HepG2 (cell line): ENCODE measurements around the gene REP15. TPM values are rescaled to one million over a fixed set of nuclear protein-coding genes. Genes with fewer than 3 reads are reported as not detected.

ENCODE experiments used
- FOXO1 ChIP-seq: sonication (generic); formaldehyde crosslinking; IDR thresholded peaks from 2 replicates; pipeline ENCODE4 v1.4.0; 2020; ENCODE audit warnings: missing genetic modification reagents
- HIVEP1 ChIP-seq: sonication (generic); formaldehyde crosslinking; IDR thresholded peaks from 2 replicates; pipeline ENCODE4 v1.4.0; 2020; ENCODE audit warnings: mild to moderate bottlenecking, missing genetic modification reagents
- IKZF4 ChIP-seq: sonication (generic); formaldehyde crosslinking; IDR thresholded peaks from 2 replicates; pipeline ENCODE4 v1.5.1; 2020; ENCODE audit warnings: borderline replicate concordance, mild to moderate bottlenecking, low read depth, missing genetic modification reagents; ENCODE audit errors: not compliant biosample characterization
- IRX3 ChIP-seq: sonication (generic); formaldehyde crosslinking; IDR thresholded peaks from 2 replicates; pipeline ENCODE4 v1.8.1; 2023; ENCODE audit warnings: mild to moderate bottlenecking, low read depth, missing genetic modification reagents, borderline replicate concordance
- KAT7 ChIP-seq: IDR thresholded peaks from 2 replicates; pipeline ENCODE4 v1.6.1; 2018; ENCODE audit warnings: borderline replicate concordance, missing compliant biosample characterization
- MTF2 ChIP-seq: sonication (generic); formaldehyde crosslinking; IDR thresholded peaks from 2 replicates; pipeline ENCODE4 v1.5.0; 2020; ENCODE audit warnings: missing genetic modification reagents, borderline replicate concordance
- PHB2 ChIP-seq: fragments of 450-650 bp; IDR thresholded peaks from 2 replicates; pipeline ENCODE4 v1.6.1; 2018; ENCODE audit not compliant: partially characterized antibody
- REL ChIP-seq: sonication (generic); formaldehyde crosslinking; conservative IDR thresholded peaks from 2 replicates; pipeline ENCODE4 v1.8.0; 2022; ENCODE audit warnings: mild to moderate bottlenecking, missing genetic modification reagents, moderate library complexity
- RFX5 ChIP-seq: IDR thresholded peaks from 2 replicates; pipeline ENCODE4 v1.6.1; 2011; ENCODE audit warnings: low read depth, low read length, improper control_type of control experiment
- SAFB2 ChIP-seq: sonication (generic); formaldehyde crosslinking; IDR thresholded peaks from 2 replicates; pipeline ENCODE4 v1.5.1; 2020; ENCODE audit warnings: missing genetic modification reagents, low read depth, mild to moderate bottlenecking, borderline replicate concordance
- SETDB1 ChIP-seq: sonication (generic); formaldehyde crosslinking; IDR thresholded peaks from 2 replicates; pipeline ENCODE4 v1.5.1; 2020; ENCODE audit warnings: missing genetic modification reagents, mild to moderate bottlenecking, borderline replicate concordance
- SKI ChIP-seq: fragments of 450-650 bp; IDR thresholded peaks from one replicate; pipeline ENCODE4 v1.6.1; 2018; ENCODE audit warnings: mild to moderate bottlenecking; ENCODE audit not compliant: partially characterized antibody
- SMC3 ChIP-seq: IDR thresholded peaks from 2 replicates; pipeline ENCODE4 v1.6.1; 2011; ENCODE audit warnings: low read length, improper control_type of control experiment
- XBP1 ChIP-seq: sonication (generic); formaldehyde crosslinking; IDR thresholded peaks from 2 replicates; pipeline ENCODE4 v1.5.0; 2020; ENCODE audit warnings: missing genetic modification reagents
- ZFY ChIP-seq: sonication (generic); formaldehyde crosslinking; IDR thresholded peaks from 2 replicates; pipeline ENCODE4 v1.4.0; 2020; ENCODE audit warnings: missing genetic modification reagents
- ZNF234 ChIP-seq: sonication (generic); formaldehyde crosslinking; conservative IDR thresholded peaks from 2 replicates; pipeline ENCODE4 v1.5.1; 2020; ENCODE audit warnings: mild to moderate bottlenecking, missing genetic modification reagents
- ZNF317 ChIP-seq: sonication (generic); formaldehyde crosslinking; IDR thresholded peaks from 2 replicates; pipeline ENCODE4 v1.5.0; 2020; ENCODE audit warnings: mild to moderate bottlenecking, missing genetic modification reagents
- ZNF331 ChIP-seq: sonication (generic); formaldehyde crosslinking; IDR thresholded peaks from 2 replicates; pipeline ENCODE4 v1.4.0; 2020; ENCODE audit warnings: missing genetic modification reagents
- ZNF34 ChIP-seq: sonication (generic); formaldehyde crosslinking; IDR thresholded peaks from 2 replicates; pipeline ENCODE4 v1.4.0; 2020; ENCODE audit warnings: mild to moderate bottlenecking, missing genetic modification reagents, borderline replicate concordance
- ZNF484 ChIP-seq: sonication (generic); formaldehyde crosslinking; IDR thresholded peaks from 2 replicates; pipeline ENCODE4 v1.5.1; 2020; ENCODE audit warnings: mild to moderate bottlenecking, low read depth, missing genetic modification reagents, borderline replicate concordance
- ZNF501 ChIP-seq: sonication (generic); formaldehyde crosslinking; IDR thresholded peaks from 2 replicates; pipeline ENCODE4 v1.5.1; 2020; ENCODE audit warnings: mild to moderate bottlenecking, moderate library complexity, missing genetic modification reagents
- ZNF615 ChIP-seq: sonication (generic); formaldehyde crosslinking; IDR thresholded peaks from 2 replicates; pipeline ENCODE4 v1.5.0; 2020; ENCODE audit warnings: mild to moderate bottlenecking, missing genetic modification reagents, borderline replicate concordance
- ZNF841 ChIP-seq: sonication (generic); formaldehyde crosslinking; IDR thresholded peaks from 2 replicates; pipeline ENCODE4 v1.8.1; 2023; ENCODE audit warnings: missing genetic modification reagents, borderline replicate concordance
- ZSCAN22 ChIP-seq: sonication (generic); formaldehyde crosslinking; IDR thresholded peaks from 2 replicates; pipeline ENCODE4 v1.4.0; 2020; ENCODE audit warnings: mild to moderate bottlenecking, missing genetic modification reagents
- polyA plus RNA-seq, 8 experiments: library from polyadenylated mRNA; depleted of rRNA in 3 of 8; stranded (reverse) in 7 of 8; unstranded in 1 of 8; fragments of >200 nt; fragmentation: Illumina TruSeq in 4 of 8; extraction: Trizol in 4 of 8; gene quantifications; 2 replicates each; pipeline versions ENCODE4 v1.2.1 to v1.2.3, GENCODE V29; 2011 to 2016; ENCODE audit warnings: low read depth in 4 of 8, missing spikeins in 1 of 8, mixed read lengths in 1 of 8; ENCODE audit not compliant: insufficient read depth in 1 of 8
- total RNA-seq, 5 experiments: library from RNA; depleted of rRNA; stranded (reverse); fragments of >200 nt; fragmentation: Illumina TruSeq; extraction: Trizol; gene quantifications; 2 replicates each; pipeline ENCODE4 v1.2.3, GENCODE V29; 2016; ENCODE audit warnings: low read depth in 1 of 5
- TF ChIP-seq, protein P1 (sequence below): sonication (generic); formaldehyde crosslinking; IDR thresholded peaks from 2 replicates; pipeline ENCODE4 v1.8.1; 2023; ENCODE audit warnings: mild to moderate bottlenecking, moderate library complexity, missing genetic modification reagents
- TF ChIP-seq, protein P2 (sequence below), 2 experiments: sonication (generic) in 1 of 2; formaldehyde crosslinking in 1 of 2; IDR thresholded peaks; 2 replicates each; pipeline versions ENCODE4 v1.5.1 to v1.6.1; 2011 to 2020; ENCODE audit warnings: borderline replicate concordance in 1 of 2, low read depth in 1 of 2, low read length in 1 of 2, mild to moderate bottlenecking in 1 of 2, missing genetic modification reagents in 1 of 2, moderate library complexity in 1 of 2

The REP15 gene
- total and polyA plus RNA-seq, 2 of the 13 experiments (the other 11 are each of a cell fraction or from before 2014, with no cell fraction given): 0.12 to 0.64 TPM

DNA sequence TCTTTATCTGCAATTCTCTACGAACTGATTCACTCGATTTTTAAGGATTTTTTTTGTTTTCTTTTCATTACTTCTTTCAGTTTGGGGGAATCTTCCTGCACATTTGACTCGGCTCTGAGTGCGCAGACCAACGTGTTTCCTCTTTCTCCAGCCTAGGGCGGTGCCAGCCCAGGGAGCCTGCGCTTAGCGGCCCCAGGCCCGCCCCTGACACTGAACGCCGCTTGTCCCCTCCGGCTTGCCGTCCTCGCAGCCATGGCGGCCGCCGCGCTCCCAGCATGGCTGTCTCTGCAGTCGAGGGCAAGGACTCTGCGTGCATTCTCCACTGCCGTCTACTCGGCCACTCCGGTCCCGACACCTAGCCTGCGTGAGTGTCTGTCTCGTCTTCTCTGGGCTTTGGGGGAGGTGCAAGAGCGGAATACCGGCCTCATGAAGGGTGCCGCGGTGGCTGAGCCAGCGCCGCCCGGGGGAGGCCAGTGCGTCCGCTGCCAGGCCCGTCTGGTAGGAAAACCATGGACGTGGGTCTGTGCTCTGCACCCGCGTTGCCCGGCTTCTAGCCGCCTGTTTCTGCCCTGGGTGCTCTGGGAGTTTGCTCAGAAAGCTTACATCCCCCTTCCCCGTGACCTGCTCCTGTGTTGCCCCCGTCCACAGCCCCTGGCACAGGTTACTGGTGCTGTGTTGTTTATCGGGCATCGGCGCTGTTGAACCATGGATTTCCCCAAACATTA is 14.5 kb downstream of the REP15 start, which contains the start of gene MRPS35 (continued):
- TF ChIP-seq IKZF4: peak; percentile 42
- TF ChIP-seq ZFY (CRISPR knock-in tag): peak; percentile 98
- no peak for TF ChIP-seq ZNF841
- no peak for TF ChIP-seq ZSCAN22 (CRISPR knock-in tag)
- no peak for TF ChIP-seq PHB2
- TF ChIP-seq ZNF484: 0 out of 2 replicates have a peak, but pooled peaks have one; percentile 53
- TF ChIP-seq FOXO1 (CRISPR knock-in tag): peak; percentile 60
- no peak; the same call in 1 of the 2 replicates for TF ChIP-seq ZNF234 (CRISPR knock-in tag)
- no peak for TF ChIP-seq SAFB2
- TF ChIP-seq MTF2 (CRISPR knock-in tag): peak; percentile 95
- TF ChIP-seq REL (CRISPR knock-in tag): peak; percentile 88
- TF ChIP-seq ZNF615: no peak; the same call in 1 of the 2 replicates
- TF ChIP-seq ZNF34 (CRISPR knock-in tag): peak; percentile 80
- no peak; the same call in 1 of the 2 replicates for TF ChIP-seq SETDB1 (CRISPR knock-in tag)
- peak; percentile 86; the same call in 1 of the 2 replicates for TF ChIP-seq ZNF331
- TF ChIP-seq, protein P1, sequence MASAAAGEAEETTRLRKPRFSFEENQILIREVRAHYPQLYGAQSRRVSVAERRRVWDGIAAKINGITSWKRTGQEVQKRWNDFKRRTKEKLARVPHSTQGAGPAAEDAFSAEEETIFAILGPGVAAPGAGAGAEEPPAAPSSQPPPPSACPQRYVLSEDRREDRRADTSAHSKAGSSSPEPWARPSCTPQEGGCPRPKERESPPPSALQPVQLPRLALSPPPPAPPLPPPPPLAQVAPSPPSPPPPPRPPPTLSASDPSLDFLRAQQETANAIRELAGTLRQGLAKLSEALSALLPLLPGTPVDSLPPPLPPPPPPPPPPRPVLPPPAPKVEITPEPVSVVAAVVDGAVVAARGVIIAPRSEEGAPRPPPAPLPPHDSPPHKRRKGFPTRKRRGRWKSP (CRISPR knock-in tag): peak; percentile 58; the same call in 1 of the 2 replicates
- no peak for TF ChIP-seq SMC3
- TF ChIP-seq ZNF501: peak; percentile 89
- TF ChIP-seq ZNF317 (CRISPR knock-in tag): peak; percentile 91
- TF ChIP-seq IRX3 (CRISPR knock-in tag): peak; percentile 30; the same call in 1 of the 2 replicates
- TF ChIP-seq RFX5: no peak
- peak; percentile 93 for TF ChIP-seq HIVEP1 (CRISPR knock-in tag)
- TF ChIP-seq XBP1 (CRISPR knock-in tag): peak; percentile 39; the same call in 1 of the 2 replicates
- TF ChIP-seq, protein P2, sequence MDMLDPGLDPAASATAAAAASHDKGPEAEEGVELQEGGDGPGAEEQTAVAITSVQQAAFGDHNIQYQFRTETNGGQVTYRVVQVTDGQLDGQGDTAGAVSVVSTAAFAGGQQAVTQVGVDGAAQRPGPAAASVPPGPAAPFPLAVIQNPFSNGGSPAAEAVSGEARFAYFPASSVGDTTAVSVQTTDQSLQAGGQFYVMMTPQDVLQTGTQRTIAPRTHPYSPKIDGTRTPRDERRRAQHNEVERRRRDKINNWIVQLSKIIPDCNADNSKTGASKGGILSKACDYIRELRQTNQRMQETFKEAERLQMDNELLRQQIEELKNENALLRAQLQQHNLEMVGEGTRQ (IDR thresholded peaks at IDR 0.05; ENCODE audit: low read depth, low read length): no peak
- TF ChIP-seq, protein P2 (CRISPR knock-in tag; IDR thresholded peaks at IDR 0.05; ENCODE audit: borderline replicate concordance): no peak
- no peak for TF ChIP-seq SKI
- peak; percentile 97 for TF ChIP-seq KAT7 (CRISPR knock-in tag)
